ENCODE measurements around the gene ST6GAL1.
"Not testable (repeated sequence)": the region's sequence is repeated elsewhere in the genome, so short reads cannot be mapped to it uniquely, and the experiment has no call there.

ST6GAL1 gene

DNA sequence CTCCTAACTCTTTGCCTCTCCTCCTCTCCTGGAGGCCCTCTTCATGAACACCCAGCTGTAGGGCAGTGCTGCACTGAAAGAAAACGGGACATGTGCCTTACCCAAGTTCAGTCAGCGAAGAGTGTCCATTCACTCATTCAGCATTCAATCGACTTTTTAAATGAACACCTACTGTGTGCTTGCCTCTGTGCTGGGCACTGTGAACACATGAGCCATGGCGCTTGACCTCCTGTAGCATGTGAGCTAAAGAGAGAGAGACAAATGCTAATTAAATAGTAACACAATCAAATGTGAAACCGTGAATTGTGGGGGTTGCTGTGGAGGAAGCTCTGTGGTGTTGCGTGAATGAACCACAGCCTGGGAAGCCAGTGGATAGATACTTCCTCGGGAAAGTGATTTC is 43.4 kb downstream of the ST6GAL1 start:
- DNase-seq: no peak

DNA sequence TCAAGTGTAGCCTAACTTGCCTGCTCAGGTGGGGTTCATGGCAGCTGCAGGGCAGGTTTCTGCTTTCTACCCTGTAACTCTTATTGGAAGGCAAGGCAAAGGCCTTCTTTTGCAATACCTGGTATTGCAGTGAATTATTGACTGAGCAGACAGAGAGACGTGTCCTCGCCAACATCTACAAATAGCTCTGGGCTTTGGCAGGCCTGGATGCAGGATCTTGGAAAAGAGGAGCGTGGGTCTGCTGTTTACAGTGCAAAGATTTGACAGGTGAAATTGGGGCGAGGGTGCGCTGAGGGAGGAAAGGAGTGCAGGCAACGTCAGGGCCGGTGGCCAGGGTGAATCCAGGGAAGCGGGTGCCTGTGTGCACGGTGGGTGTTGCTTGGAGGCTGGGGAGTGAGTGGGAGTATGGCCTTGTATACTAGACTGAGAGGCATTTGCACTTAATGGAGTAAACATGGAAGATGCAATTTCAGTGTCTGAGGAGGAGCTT is 44.5 kb downstream of the ST6GAL1 start:
- DNase-seq: no peak

DNA sequence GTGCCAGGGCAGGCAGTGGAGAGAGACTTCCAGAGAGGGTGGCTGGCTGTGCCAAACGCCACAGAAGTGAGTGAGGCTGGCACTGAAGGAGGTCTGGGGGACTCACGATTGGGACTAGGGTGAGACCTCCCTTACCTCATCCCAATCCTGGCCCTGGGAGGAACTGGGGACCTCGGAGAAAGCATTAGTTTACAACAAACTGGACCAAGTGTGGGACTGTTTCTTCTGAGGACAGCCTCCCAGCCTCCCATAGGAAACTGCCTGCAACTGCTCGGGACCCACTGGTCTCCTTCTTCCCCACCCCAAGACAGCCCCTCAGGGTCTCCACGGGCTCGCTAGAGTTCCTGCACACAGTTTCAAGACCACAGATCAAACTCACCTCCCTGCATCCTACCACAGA is 45.4 kb downstream of the ST6GAL1 start:
- no peak for DNase-seq

- DNase-seq: peak; percentile 66
Observed at GRCh38 chr3:186976837-186977750, 46.8 kb downstream of the ST6GAL1 start.

GRCh38 chr3:186978712-186979111 is 48.4 kb downstream of the ST6GAL1 start:
- DNase-seq: no peak

- no peak for DNase-seq
Observed at GRCh38 chr3:186979852-186980251, 49.5 kb downstream of the ST6GAL1 start.

DNA sequence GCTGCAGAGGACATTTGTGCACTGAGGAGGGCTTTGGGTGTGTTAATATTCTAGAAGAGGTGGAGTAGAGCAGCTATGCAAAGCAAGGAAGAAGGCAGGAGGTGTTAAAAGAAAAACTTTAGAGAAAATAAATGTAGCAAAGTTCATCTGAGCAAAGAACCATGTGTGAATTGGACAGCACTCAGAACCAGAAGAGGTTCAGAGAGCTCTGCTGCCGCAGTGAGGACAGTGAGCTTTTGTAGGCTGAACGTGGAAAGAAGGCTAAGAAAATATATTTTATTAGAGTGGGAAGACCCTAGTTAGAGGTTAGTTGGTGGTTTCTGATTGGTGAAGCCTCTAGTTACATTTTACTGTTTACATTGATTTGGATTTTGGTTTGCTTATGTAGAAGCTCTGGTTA is 50.7 kb downstream of the ST6GAL1 start:
- no peak for DNase-seq

- DNase-seq: no peak
Observed at GRCh38 chr3:186983659-186984058, 53.3 kb downstream of the ST6GAL1 start.

DNA sequence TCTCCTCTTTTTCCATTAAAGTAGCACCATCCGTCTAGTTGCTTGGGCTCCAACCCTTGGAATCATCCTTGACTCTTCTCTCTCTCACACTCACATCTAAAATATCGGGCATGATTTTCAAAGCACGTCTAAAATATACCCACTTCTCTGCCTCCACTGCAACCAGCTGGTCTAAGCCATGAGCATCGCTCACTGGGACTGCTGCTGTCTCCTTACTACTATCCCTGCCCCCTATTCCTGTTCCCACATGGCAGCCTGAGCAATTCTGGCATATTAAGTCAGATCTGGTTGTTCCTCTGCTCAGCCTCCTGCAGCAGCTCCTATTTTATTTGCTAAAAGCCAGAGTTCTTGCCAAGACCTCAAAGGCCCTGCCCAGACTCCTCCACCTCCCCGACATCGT is 53.7 kb downstream of the ST6GAL1 start:
- DNase-seq: no peak

DNA sequence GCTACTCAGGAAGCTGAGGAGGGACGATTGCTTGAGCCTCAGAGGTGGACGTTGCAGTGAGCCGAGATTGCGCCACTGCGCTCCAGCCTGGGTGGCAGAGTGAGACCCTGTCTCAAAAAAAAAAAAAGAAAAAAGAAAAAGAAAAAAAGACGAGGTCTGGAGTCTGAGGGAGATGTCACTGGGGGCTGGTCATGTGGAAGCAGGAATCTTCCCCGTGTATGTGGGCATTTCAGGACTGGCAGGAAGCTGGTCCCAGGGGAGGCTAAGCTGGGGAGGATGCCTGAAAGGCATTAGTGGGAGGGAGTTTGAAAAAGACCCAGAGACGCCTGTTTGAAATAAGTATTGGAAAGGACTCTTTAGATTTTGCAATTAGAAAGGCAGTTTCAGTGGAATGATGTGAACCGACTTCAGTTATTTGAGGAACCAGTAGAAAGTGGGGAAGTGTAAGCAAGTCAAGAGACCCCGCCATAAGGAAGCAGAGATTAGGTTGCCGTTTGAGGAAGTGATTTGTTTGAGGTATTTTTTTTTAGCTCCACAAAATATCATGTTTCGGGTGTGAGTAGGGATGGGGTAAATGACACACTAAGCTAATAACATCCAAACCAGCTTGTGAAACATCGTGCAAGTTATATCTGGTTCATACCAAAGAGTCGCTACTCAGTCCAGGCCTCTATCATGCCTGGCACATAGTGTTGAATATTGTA is 55.5 kb downstream of the ST6GAL1 start:
- DNase-seq: no peak

- no peak for DNase-seq
Observed at GRCh38 chr3:186986406-186986805, 56.1 kb downstream of the ST6GAL1 start.

DNA sequence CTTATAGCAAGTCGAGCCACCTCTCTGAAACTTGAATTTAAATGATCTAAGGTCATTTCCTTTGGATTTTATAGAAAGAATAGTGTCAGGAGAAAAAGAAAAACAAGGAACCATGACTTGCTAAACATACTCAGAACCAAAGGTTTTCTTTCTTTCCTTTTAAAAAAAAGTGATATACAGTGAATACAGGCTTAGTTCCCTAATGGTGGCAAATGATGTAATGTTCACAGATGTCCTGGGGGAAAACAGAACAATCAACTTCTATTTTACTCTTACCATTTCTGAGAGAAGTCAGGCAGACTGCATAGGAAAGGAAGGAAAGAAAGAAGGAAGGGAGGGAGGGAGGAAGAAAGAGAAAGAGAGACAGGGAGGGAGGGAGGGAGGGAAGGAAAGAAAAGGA is 56.5 kb downstream of the ST6GAL1 start:
- DNase-seq: no peak

DNA sequence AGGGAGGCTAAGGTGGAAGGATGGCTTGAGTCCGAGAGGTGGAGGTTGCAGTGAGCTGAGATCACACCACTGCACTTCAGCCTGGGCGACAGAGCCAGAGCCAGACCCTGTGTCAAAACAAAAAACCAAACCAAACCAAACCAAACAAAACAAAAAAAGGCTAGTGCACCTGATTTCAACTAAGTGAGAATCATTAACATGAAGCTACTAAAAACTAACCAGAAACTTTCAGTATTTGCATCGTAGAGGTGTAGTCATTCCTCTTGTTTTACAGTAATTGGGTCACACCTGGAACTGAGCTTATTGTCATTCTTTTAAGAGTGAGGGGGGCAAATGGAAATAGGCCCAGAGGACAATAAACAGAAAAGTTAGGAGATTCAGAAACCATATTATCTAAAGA is 58.5 kb downstream of the ST6GAL1 start:
- no peak for DNase-seq

- DNase-seq: no peak
Observed at GRCh38 chr3:186989429-186989828, 59.1 kb downstream of the ST6GAL1 start.

DNA sequence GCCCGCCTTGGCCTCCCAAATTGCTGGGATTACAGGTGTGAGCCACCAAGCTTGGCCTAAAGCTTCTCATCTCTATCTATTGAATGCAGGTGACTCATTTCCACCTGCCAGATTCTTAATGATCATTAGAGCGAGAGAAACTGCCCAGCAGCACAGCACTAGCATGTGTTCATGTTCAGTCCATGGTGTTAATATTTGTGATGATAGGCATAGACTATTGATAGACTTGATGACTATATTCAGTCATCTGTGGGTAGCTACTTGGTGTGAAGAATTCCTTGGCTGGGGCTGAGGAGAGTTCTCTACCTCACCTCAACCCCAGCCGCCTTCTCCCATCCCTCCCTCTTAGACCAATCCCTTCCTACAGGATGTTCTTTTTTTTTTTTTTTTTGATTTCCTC is 60.0 kb downstream of the ST6GAL1 start:
- no peak for DNase-seq

DNA sequence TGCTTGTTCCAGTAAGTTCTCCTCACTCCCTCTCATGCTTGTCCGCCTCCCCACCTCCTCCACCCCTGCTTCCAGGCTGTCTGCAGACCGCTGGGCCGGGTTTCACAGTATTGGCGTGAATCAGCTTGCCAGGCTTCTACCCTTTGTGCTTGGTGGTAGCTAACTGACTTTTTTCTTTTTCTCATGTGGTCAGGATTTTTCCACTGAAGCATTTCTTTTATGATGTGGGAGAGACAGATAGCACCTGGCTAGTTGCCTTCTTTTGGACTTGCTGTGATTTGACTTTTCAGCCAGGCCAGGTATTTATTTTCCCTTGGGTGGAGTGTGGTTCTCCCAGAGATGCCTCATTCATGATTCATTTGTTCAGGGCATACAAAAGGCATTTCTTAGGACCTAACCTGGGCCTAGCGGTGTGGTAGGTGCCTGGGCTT is 60.6 kb downstream of the ST6GAL1 start:
- DNase-seq: no peak

- no peak for DNase-seq
Observed at GRCh38 chr3:186991470-186991869, 61.1 kb downstream of the ST6GAL1 start.

DNA sequence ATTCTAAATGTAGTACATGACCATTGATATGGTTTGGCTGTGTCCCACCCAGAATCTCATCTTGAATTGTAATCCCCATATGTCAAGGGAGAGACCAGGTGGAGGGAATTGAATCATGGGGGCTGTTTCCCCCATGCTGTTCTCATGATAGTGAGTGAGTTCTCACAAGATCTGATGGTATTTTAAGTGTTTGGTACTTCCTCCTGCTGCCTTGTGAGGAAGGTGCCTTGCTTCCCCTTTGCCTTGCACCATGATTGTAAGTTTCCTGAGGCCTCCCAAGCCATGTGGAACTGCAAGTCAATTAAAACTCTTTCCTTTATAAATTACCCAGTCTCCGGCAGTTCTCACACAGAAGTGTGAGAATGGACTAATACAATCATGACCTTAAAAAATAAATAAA is 61.8 kb downstream of the ST6GAL1 start:
- DNase-seq: not testable (repeated sequence)

DNA sequence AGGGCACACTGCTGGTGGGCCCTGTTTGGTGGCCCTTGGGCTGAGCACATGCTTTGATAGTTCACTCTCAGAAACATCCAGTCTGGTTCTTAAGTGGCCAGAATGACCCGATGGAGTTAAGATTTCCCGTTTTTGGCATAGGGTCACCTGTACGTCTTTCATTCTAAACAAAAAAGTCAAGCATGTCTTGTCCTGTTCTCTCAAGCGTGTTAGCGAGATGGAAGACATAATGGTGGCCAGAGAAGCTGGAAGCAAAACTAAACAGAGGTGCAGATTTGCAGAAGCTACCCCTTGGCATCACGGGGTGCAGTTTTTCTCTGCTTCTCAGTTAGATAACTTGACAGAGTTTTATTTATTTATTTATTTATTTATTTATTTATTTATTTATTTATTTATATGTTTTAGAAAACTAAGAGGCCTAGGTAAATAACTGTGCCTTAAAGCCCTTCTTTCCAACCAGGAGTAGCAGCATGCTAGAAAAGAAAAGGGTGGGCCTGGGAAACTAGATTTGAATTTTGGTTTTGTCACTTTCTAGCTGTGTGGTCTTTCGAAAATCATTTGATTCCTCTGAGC is 63.0 kb downstream of the ST6GAL1 start:
- DNase-seq: no peak

DNA sequence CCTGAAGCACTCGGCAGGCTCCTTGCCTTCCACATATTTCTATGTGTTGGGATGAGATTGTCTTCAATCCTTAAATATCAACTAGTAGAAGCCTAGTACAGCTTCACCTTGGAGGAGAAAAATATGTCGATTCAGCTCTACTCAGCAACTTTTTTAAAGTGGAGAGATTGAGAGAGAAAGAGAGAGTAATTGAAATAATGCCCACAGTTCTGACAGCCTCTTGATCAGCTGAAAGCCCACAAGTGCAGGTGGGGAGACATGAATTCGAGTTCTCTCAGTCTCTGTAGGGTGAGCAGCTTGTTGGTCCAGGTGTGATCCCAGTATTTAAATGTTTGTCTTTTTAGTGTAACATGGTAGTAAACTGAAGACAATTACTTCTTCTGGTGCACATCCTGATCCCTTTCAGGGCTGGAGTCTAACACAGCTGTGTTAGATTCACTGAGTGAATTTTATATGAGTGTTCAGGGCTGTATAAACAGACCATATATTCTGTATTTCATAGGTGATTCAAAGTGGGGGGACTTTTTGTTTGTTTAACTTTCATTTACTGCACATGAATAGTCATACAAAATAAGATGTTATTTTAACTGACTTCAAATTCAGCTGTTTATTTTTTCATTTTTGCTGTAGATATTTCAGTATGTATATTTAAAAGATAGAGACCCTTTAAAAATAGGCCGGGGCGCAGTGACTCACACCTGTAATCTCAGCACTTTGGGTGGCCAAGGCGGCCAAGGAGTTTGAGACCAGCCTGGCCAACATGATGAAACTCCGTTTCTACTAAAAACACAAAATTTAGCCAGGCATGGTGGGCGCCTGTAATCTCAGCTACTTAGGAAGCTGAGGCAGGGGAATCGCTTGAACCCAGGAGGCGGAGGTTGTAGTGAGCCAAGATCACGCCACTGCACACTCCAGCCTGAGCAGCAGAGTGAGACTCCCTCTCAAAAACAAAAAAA is 64.0 kb downstream of the ST6GAL1 start:
- no peak for DNase-seq

DNA sequence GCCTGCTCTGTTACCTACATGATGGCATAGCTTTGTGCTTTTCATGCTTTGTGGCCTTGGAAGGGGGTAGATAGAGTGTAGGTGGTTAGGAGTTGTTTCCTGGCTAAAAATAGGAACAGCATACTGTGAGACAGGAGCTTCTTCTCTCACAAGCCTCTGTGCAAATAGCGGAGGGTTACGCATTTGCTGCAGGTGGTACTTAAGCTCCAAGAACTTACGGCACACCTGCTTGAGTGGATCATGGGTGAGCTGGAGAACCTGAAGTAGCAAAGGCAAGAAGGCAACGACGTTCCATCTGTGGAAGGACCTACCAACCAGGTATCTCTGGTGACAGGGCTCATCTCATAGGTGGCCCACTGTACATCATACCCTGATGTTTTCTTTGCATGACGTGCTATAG is 66.0 kb downstream of the ST6GAL1 start:
- no peak for DNase-seq

- no peak for DNase-seq
Observed at GRCh38 chr3:186997061-186997460, 66.7 kb downstream of the ST6GAL1 start.

All from NCI-H524 treated with DMSO at 0.1 percent for 48 hours (cell line).